Panc1 (cell line): Measurements from ENCODE around the gene CENPP. TPM values are rescaled to one million over a fixed set of nuclear protein-coding genes. Genes with fewer than 3 reads are reported as not detected.

Experiments
- ATAC-seq: fragments of 200-7000 bp; cut with Tn5 transposase; 2 replicates; pipeline ENCODE4 v1.9.1; 2020; ENCODE audit warnings: mild to moderate bottlenecking, moderate library complexity
- BruUV-seq: library from RNA; stranded (reverse); fragments of 400-500 nt; replicated peaks from 2 replicates; lab custom pipeline; 2021; lab: Mats Ljungman, UMichigan
- CTCF ChIA-PET: fragments of 300-600 bp; sonication (Branson Sonifier 250); formaldehyde crosslinking; loops from one replicate; lab custom pipeline; 2022; ENCODE audit warnings: antibody characterized with exemption; lab: Charles Lee
- POLR2A ChIA-PET: fragments of 300-600 bp; sonication (Branson Sonifier 250); formaldehyde crosslinking; loops from one replicate; lab custom pipeline; 2022; ENCODE audit warnings: antibody characterized with exemption; lab: Charles Lee
- DNase-seq: peaks from one replicate; pipeline ENCODE4 v3.0.0-alpha.2; 2010; ENCODE audit warnings: low read depth, low spot score
- H3K27ac ChIP-seq: 2 replicates; pipeline ENCODE4 v1.5.1; 2011; ENCODE audit warnings: mild to moderate bottlenecking, low read length, inconsistent platforms
- H3K27me3 ChIP-seq: fragments of 200-500 bp; sonication (Bioruptor generic); 2 replicates; pipeline ENCODE4 v1.6.0; 2014; ENCODE audit warnings: low read length, inconsistent platforms; ENCODE audit not compliant: control insufficient read depth, insufficient read depth
- H3K36me3 ChIP-seq: fragments of 200-500 bp; sonication (Bioruptor generic); 2 replicates; pipeline ENCODE4 v1.5.1; 2014; ENCODE audit warnings: inconsistent platforms, mild to moderate bottlenecking, low read length, moderate library complexity; ENCODE audit not compliant: control insufficient read depth, insufficient read depth
- H3K4me1 ChIP-seq: 2 replicates; pipeline ENCODE4 v1.5.1; 2011; ENCODE audit warnings: inconsistent platforms, mild to moderate bottlenecking, low read length, moderate library complexity; ENCODE audit not compliant: control insufficient read depth, insufficient read depth
- H3K4me3 ChIP-seq, 2 experiments: 2 replicates each; pipeline ENCODE4 v1.5.1; 2011 to 2012; ENCODE audit warnings: low read depth in 2 of 2, low read length in 2 of 2, mild to moderate bottlenecking in 2 of 2, inconsistent platforms in 1 of 2, moderate library complexity in 1 of 2
- H3K9me3 ChIP-seq: fragments of 200-500 bp; sonication (Bioruptor generic); 2 replicates; pipeline ENCODE4 v1.5.1; 2014; ENCODE audit warnings: low read depth, mild to moderate bottlenecking, inconsistent platforms, low read length, moderate library complexity; ENCODE audit not compliant: control insufficient read depth, insufficient read depth
- CTCF ChIP-seq: fragments of 450-650 bp; IDR thresholded peaks from 2 replicates; pipeline ENCODE4 v1.5.1; 2017; ENCODE audit warnings: mild to moderate bottlenecking
- POLR2AphosphoS5 ChIP-seq: IDR thresholded peaks from 2 replicates; pipeline ENCODE4 v1.6.1; 2012; ENCODE audit warnings: mild to moderate bottlenecking, low read depth, low read length, moderate library complexity
- REST ChIP-seq, 2 experiments: IDR thresholded peaks; 2 replicates each; pipeline ENCODE4 v1.6.1; 2011 to 2012; ENCODE audit warnings: low read depth in 2 of 2, control low read depth in 1 of 2, low read length in 1 of 2, mild to moderate bottlenecking in 1 of 2, moderate library complexity in 1 of 2; ENCODE audit not compliant: insufficient read depth in 1 of 2
- SIN3A ChIP-seq: IDR thresholded peaks from 2 replicates; pipeline ENCODE4 v1.6.1; 2012; ENCODE audit warnings: low read depth, mild to moderate bottlenecking, low read length, moderate library complexity, borderline replicate concordance; ENCODE audit not compliant: insufficient read depth
- TCF7L2 ChIP-seq: IDR thresholded peaks from 2 replicates; pipeline ENCODE4 v1.6.1; 2011; ENCODE audit warnings: mild to moderate bottlenecking, low read depth, low read length, inconsistent platforms
- in situ Hi-C: cut with HindIII; loops from 2 replicates; pipeline ENCODE4 v1.10.0; 2016; ENCODE audit warnings: low sequenced_read_pairs, low pct_unique_long_range_greater_than_20kb
- intact Hi-C: fragments of 100-400 bp; cut with micrococcal nuclease; formaldehyde crosslinking; loops from one replicate; pipeline ENCODE4 v1.10.0; 2022; ENCODE audit not compliant: unreplicated experiment
- total RNA-seq: library from RNA; stranded (reverse); gene quantifications from one replicate; pipeline ENCODE4 v1.2.1, GENCODE V29; 2021; ENCODE audit not compliant: unreplicated experiment

The CENPP gene
- total RNA-seq, 1 experiment from 2014 or later: 6.7 TPM

GRCh38 chr9:92328225-92328624 lies 2.5 kb downstream of the CENPP start:
- intact Hi-C loops: loop anchor here (10.0 kb wide), 1 partner anchor 117 kb away; no protein-coding TSS in a partner anchor
- Histone ChIP-seq H3K9me3 (no peaks in the 10 kb centered on the region), H3K27me3 (no peaks in the 10 kb centered on the region), H3K4me3 (no peak overlapping the region), H3K27ac (no peak overlapping the region), H3K4me1 (peaks cover 4% of the 10 kb centered on the region; the same call in 1 of the 2 replicates), H3K36me3 (peaks cover 4% of the 10 kb centered on the region; the same call in 1 of the 2 replicates)
- ATAC-seq (no peak), DNase-seq (no peak)
- ChIA-PET POLR2A (no interaction called here), CTCF (interaction anchor here (0.6 to 1.3 kb wide), 4 partner anchors 111 to 324 kb away, joined by 3 to 8 read pairs (median 5); no protein-coding TSS in a partner anchor)
- TF ChIP-seq TCF7L2 (no peak), REST (IDR thresholded peaks at IDR 0.05; ENCODE audit: insufficient read depth in 1 of 2, low read depth in 2 of 2, low read length in 1 of 2) (no peak), POLR2AphosphoS5 (no peak), CTCF (peak; percentile 37; the same call in 1 of the 2 replicates), SIN3A (no peak)
- in situ Hi-C loops: no loop called here
- no TSS peak for BruUV-seq

GRCh38 chr9:92332577-92333281 lies 7.0 kb downstream of the CENPP start:
- TF ChIP-seq CTCF (no peak), REST (IDR thresholded peaks at IDR 0.05; ENCODE audit: insufficient read depth in 1 of 2, low read depth in 2 of 2, low read length in 1 of 2) (no peak), POLR2AphosphoS5 (no peak), TCF7L2 (no peak; the same call in 1 of the 2 replicates), SIN3A (no peak)
- in situ Hi-C loops (no loop called here), intact Hi-C loops (no loop called here)
- no peaks in the 10 kb centered on the region for H3K4me1 ChIP-seq
- ATAC-seq: no peak
- ChIA-PET POLR2A (interaction anchor here (0.5 kb wide), 1 partner anchor 10 kb away, joined by 3 read pairs; no protein-coding TSS in a partner anchor), CTCF (no interaction called here)
- no peaks in the 10 kb centered on the region for H3K36me3 ChIP-seq
- no peak overlapping the region for H3K27ac ChIP-seq
- H3K27me3 ChIP-seq: no peaks in the 10 kb centered on the region
- BruUV-seq: no TSS peak
- H3K4me3 ChIP-seq: no peak overlapping the region
- no peak for DNase-seq
- no peaks in the 10 kb centered on the region for H3K9me3 ChIP-seq
